B cell (primary cell): ENCODE results near the gene ERVH48-1. TPM values are rescaled to one million over a fixed set of nuclear protein-coding genes. Genes with fewer than 3 reads are reported as not detected.

Experiments
- ATAC-seq: fragments of 200-7000 bp; cut with Tn5 transposase; one replicate; pipeline ENCODE4 v1.10.0; 2021; ENCODE audit warnings: low read depth, mild to moderate bottlenecking, moderate number of reproducible peaks, moderate library complexity
- CTCF ChIA-PET: fragments of 350-600 bp; sonication (Branson Sonifier 250); formaldehyde crosslinking; loops from one replicate; lab custom pipeline; 2021; ENCODE audit warnings: antibody characterized with exemption, inconsistent platforms; lab: Charles Lee
- POLR2A ChIA-PET: fragments of 350-600 bp; sonication (Branson Sonifier 250); formaldehyde crosslinking; loops from one replicate; lab custom pipeline; 2021; ENCODE audit warnings: antibody characterized with exemption; lab: Charles Lee
- DNase-seq: peaks from one replicate; pipeline ENCODE4 v3.0.0; 2013
- H2AFZ ChIP-seq: 2 replicates; pipeline ENCODE4 v1.6.1; 2012; ENCODE audit warnings: mild to moderate bottlenecking, low read depth, low read length; ENCODE audit not compliant: insufficient read depth, poor library complexity, severe bottlenecking
- H3K27ac ChIP-seq, 2 donors: 1 replicate in 1 of 2; 2 replicates in 1 of 2; pipeline ENCODE4 v1.5.1; 2012 to 2013; ENCODE audit warnings: low read length in 2 of 2, mild to moderate bottlenecking in 2 of 2, moderate library complexity in 1 of 2
- H3K27me3 ChIP-seq, 4 experiments: fragments of 200-600 bp in 1 of 4; sonication (generic) in 1 of 4; replicated peaks in 1 of 4; 1 replicate in 2 of 4; 2 replicates in 2 of 4; pipeline versions ENCODE4 v1.6.1 to v1.7.0; 2013 to 2016; ENCODE audit warnings: low read length in 3 of 4, mild to moderate bottlenecking in 2 of 4, mixed read lengths in 1 of 4, moderate library complexity in 1 of 4; ENCODE audit not compliant: insufficient read depth in 4 of 4, control insufficient read depth in 3 of 4; ENCODE audit errors: control extremely low read depth in 1 of 4
- H3K36me3 ChIP-seq, 2 experiments: replicated peaks in 1 of 2; 1 replicate in 1 of 2; 2 replicates in 1 of 2; pipeline versions ENCODE4 v1.6.1 to v1.7.1; 2013; ENCODE audit warnings: low read length in 1 of 2; ENCODE audit not compliant: insufficient read depth in 2 of 2, control insufficient read depth in 1 of 2; ENCODE audit errors: control extremely low read depth in 1 of 2, extremely low read depth in 1 of 2
- H3K4me1 ChIP-seq, 2 donors: fragments of 200-600 bp in 1 of 2; sonication (generic) in 1 of 2; 1 replicate in 1 of 2; 2 replicates in 1 of 2; pipeline versions ENCODE4 v1.5.1 to v1.6.1; 2013 to 2017; ENCODE audit warnings: low read length in 2 of 2; ENCODE audit not compliant: control insufficient read depth in 2 of 2, insufficient read depth in 2 of 2
- H3K4me2 ChIP-seq: replicated peaks from 2 replicates; pipeline ENCODE3; 2012; ENCODE audit warnings: mild to moderate bottlenecking, low read depth, low read length; ENCODE audit not compliant: poor library complexity, severe bottlenecking
- H3K4me3 ChIP-seq, 5 experiments: fragments of 200-600 bp in 1 of 5; sonication (generic) in 1 of 5; 1 replicate in 3 of 5; 2 replicates in 2 of 5; pipeline versions ENCODE4 v1.5.1 to v1.7.0; 2011 to 2016; ENCODE audit warnings: low read length in 4 of 5, mild to moderate bottlenecking in 4 of 5, low read depth in 2 of 5, control low read depth in 1 of 5, moderate library complexity in 1 of 5; ENCODE audit not compliant: insufficient read depth in 1 of 5; ENCODE audit errors: control extremely low read depth in 1 of 5, extremely low read depth in 1 of 5
- H3K79me2 ChIP-seq: fragments of 200-600 bp; sonication (generic); one replicate; pipeline ENCODE4 v1.6.0; 2016; ENCODE audit warnings: low read length; ENCODE audit not compliant: control insufficient read depth, insufficient read depth
- H3K9ac ChIP-seq: fragments of 200-600 bp; sonication (generic); 2 replicates; pipeline ENCODE4 v1.6.1; 2017; ENCODE audit warnings: mild to moderate bottlenecking, low read length, moderate library complexity
- H3K9me3 ChIP-seq, 3 donors: one replicate each; pipeline versions ENCODE4 v1.6.1 to v1.7.1; 2013; ENCODE audit warnings: low read length in 2 of 3; ENCODE audit not compliant: control insufficient read depth in 2 of 3, insufficient read depth in 1 of 3; ENCODE audit errors: control extremely low read depth in 1 of 3
- H4K20me1 ChIP-seq: 2 replicates; pipeline ENCODE4 v1.6.0; 2012; ENCODE audit warnings: mild to moderate bottlenecking, low read length; ENCODE audit not compliant: insufficient read depth, control insufficient read depth, poor library complexity, severe bottlenecking
- H3K27ac Mint-ChIP-seq: one replicate; pipeline ENCODE4 v1.8.0; 2021; ENCODE audit warnings: mixed read lengths
- H3K27me3 Mint-ChIP-seq: one replicate; pipeline ENCODE4 v1.8.0; 2021; ENCODE audit warnings: mixed read lengths
- H3K4me1 Mint-ChIP-seq: one replicate; pipeline ENCODE4 v1.8.0; 2021; ENCODE audit warnings: mixed read lengths
- H3K4me3 Mint-ChIP-seq: one replicate; pipeline ENCODE4 v1.8.0; 2021; ENCODE audit warnings: mixed read lengths
- H3K9me3 Mint-ChIP-seq: one replicate; pipeline ENCODE4 v1.8.0; 2022; ENCODE audit warnings: mixed read lengths; ENCODE audit not compliant: insufficient read depth
- EZH2 ChIP-seq: IDR thresholded peaks from 2 replicates; pipeline ENCODE4 v1.6.1; 2012; ENCODE audit warnings: borderline replicate concordance, low read depth, mild to moderate bottlenecking, moderate library complexity, low read length; ENCODE audit not compliant: insufficient read depth, poor library complexity, severe bottlenecking
- WGBS: methylation state at CpG from one replicate; pipeline ENCODE4 v1.1.5; 2013; ENCODE audit warnings: missing lambda C conversion rate; ENCODE audit not compliant: insufficient coverage; 5-methylcytosine and 5-hydroxymethylcytosine counted together
- intact Hi-C: fragments of 100-400 bp; cut with micrococcal nuclease; formaldehyde crosslinking; loops from one replicate; pipeline ENCODE4 v1.10.0; 2022
- polyA plus RNA-seq: library from polyadenylated mRNA; depleted of rRNA; stranded (reverse); fragments of >200 nt; gene quantifications from 2 replicates; pipeline ENCODE4 v1.2.3, GENCODE V29; 2012
- total RNA-seq, 2 donors: library from RNA; stranded (reverse); fragments of 120-200 nt in 1 of 2; gene quantifications; 1 replicate in 1 of 2; 2 replicates in 1 of 2; pipeline versions ENCODE4 v1.2.3 to v1.2.4, GENCODE V29; 2013 to 2022
- TF ChIP-seq, protein P1 (sequence below): fragments of 200-600 bp; IDR thresholded peaks from one replicate; pipeline ENCODE4 v1.8.0; 2022; ENCODE audit warnings: antibody characterized with exemption, mild to moderate bottlenecking

Gene ERVH48-1
- total and polyA plus RNA-seq, 2 donors (not counting 1 experiment from before 2014, with no cell fraction given): not detected

DNA sequence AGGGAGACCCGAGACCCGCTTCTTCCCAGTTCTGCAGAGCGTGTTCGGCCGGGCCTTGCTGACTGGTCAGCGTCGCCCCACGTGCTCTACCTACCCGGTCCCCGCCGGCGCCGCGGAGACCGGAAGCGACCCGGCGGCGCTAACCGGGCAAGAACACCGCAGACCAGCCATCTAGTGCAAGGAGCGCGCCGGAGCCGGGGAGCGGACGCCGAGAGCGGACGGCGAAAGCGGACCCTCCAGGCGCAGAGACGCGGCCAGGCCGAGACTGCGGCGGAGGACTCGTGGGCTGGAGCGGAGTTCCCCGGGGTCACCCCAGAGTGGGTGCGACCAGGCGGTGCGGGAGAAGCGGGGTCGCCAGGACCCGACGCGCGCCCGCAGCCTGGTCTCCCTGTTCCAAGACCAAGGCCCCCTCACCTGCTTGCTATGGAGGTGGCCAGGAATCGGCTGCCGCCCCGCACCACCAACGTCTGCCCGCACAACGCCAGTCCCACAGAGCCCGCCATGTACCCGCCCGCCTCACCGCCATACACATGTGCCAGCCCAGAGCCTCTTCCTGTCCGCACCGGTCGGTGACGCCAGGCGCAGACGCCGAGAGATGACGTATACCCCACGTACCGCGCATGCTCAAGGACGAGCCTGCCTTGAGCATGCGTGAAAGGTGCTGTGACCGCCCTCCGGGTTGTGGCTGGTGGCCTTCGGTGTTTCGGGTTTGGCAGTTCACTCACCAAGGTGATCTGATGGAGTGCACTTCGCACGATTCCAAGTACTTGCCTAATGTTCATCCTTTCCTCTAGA lies 46.2 kb downstream of the ERVH48-1 start, which contains the start of gene WDR4:
Gene WDR4, minus strand, starts transcription at position 547 of the 795 bp plus-strand sequence. Its CDS starts 44 bp downstream, at position 503.
- Histone ChIP-seq H3K4me1 (peaks cover 16 to 20% of the 10 kb centered on the region in 2 donors), H3K4me3 (peak within 1 kb of the TSS; percentile 78 to 96 (median 82)), H3K79me2 (peaks cover 35% of the 10 kb centered on the region), H3K9ac (peak within 1 kb of the TSS; percentile 89), H2AFZ (peak within 1 kb of the TSS; percentile 90), H3K36me3 (peaks cover 2 to 10% of the 10 kb centered on the region in 2 experiments), H4K20me1 (peaks cover 6% of the 10 kb centered on the region), H3K4me2 (peak within 1 kb of the TSS; percentile 93), H3K9me3 (no peaks in the 10 kb centered on the region), H3K27ac (peak within 1 kb of the TSS; percentile 83 to 97), H3K27me3 (no peaks in the 10 kb centered on the region)
- intact Hi-C loops: loop anchor here (1.0 kb wide), 2 partner anchors 14 to 780 kb away; partner anchors contain the start of genes HSF2BP, NDUFV3 and RRP1B
- 1% methylated on average over 77 of the region's 80 CpGs for WGBS
- Mint-ChIP-seq H3K4me1 (peaks cover 30% of the 10 kb centered on the region), H3K27ac (peak within 1 kb of the TSS; percentile 99), H3K27me3 (no peaks in the 10 kb centered on the region), H3K9me3 (no peaks in the 10 kb centered on the region), H3K4me3 (peak within 1 kb of the TSS; percentile 96)
- POLR2A ChIA-PET: interaction anchor here (0.8 to 2.3 kb wide), 2 partner anchors 13 to 14 kb away, joined by 5 to 9 read pairs; partner anchors contain the start of gene NDUFV3
- no peak for TF ChIP-seq EZH2
- TF ChIP-seq, protein P1, sequence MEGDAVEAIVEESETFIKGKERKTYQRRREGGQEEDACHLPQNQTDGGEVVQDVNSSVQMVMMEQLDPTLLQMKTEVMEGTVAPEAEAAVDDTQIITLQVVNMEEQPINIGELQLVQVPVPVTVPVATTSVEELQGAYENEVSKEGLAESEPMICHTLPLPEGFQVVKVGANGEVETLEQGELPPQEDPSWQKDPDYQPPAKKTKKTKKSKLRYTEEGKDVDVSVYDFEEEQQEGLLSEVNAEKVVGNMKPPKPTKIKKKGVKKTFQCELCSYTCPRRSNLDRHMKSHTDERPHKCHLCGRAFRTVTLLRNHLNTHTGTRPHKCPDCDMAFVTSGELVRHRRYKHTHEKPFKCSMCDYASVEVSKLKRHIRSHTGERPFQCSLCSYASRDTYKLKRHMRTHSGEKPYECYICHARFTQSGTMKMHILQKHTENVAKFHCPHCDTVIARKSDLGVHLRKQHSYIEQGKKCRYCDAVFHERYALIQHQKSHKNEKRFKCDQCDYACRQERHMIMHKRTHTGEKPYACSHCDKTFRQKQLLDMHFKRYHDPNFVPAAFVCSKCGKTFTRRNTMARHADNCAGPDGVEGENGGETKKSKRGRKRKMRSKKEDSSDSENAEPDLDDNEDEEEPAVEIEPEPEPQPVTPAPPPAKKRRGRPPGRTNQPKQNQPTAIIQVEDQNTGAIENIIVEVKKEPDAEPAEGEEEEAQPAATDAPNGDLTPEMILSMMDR: no peak
- ATAC-seq: peak; percentile 90
- CTCF ChIA-PET: no interaction called here
- DNase-seq: peak; percentile 99

DNA sequence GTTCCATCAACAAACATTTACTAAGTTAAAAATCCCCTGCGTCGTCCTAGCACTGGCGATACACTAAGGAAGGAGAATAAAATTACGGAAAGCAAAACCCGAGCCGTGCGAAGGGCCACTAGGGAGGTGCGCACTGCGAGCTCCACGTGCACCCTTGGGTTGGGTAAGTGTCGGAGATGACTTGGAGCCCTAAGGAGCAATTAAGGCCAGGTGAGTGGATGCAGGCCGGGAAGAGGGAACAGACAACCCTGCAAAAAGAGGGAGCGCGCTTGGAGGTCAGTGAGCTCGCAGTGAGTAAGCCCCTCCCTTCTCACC lies 46.8 kb downstream of the ERVH48-1 start:
- Histone ChIP-seq H3K9me3 (no peaks in the 10 kb centered on the region), H3K27me3 (no peaks in the 10 kb centered on the region), H3K4me2 (peak overlapping the region; percentile 93), H3K4me3 (peak overlapping the region; percentile 78 to 96 (median 82)), H3K36me3 (peaks cover 2 to 13% of the 10 kb centered on the region in 2 experiments), H3K79me2 (peaks cover 38% of the 10 kb centered on the region), H2AFZ (peak overlapping the region; percentile 90), H3K9ac (peak overlapping the region; percentile 89), H4K20me1 (peaks cover 6% of the 10 kb centered on the region), H3K4me1 (peaks cover 16 to 20% of the 10 kb centered on the region in 2 donors), H3K27ac (peak overlapping the region; percentile 83 to 97)
- TF ChIP-seq, protein P1: no peak
- TF ChIP-seq EZH2: no peak
- H3K4me1 Mint-ChIP-seq: peaks cover 30% of the 10 kb centered on the region
- POLR2A ChIA-PET: interaction anchor here (0.5 to 0.8 kb wide), 2 partner anchors 14 to 48 kb away, joined by 5 read pairs; partner anchors contain the start of gene NDUFV3
- 1% methylated on average over 15 of the region's 15 CpGs for WGBS
- H3K4me3 Mint-ChIP-seq: peak overlapping the region; percentile 96
- peak overlapping the region; percentile 99 for H3K27ac Mint-ChIP-seq
- no peak for ATAC-seq
- intact Hi-C loops: no loop called here
- DNase-seq: no peak
- no peaks in the 10 kb centered on the region for H3K9me3 Mint-ChIP-seq
- H3K27me3 Mint-ChIP-seq: no peaks in the 10 kb centered on the region
- CTCF ChIA-PET: no interaction called here
